ENCODE results near the gene CACNA2D4.

The CACNA2D4 gene

GRCh38 chr12:1778911-1779310 lies 139.5 kb downstream of the CACNA2D4 start:
- DNase-seq (ENCODE audit: low read depth, low spot score) = no peak

GRCh38 chr12:1777798-1778197 lies 140.7 kb downstream of the CACNA2D4 start:
- DNase-seq (ENCODE audit: low read depth, low spot score) = no peak

GRCh38 chr12:1776170-1776921 lies 142.1 kb downstream of the CACNA2D4 start:
- no peak for DNase-seq (ENCODE audit: low read depth, low spot score)

DNA sequence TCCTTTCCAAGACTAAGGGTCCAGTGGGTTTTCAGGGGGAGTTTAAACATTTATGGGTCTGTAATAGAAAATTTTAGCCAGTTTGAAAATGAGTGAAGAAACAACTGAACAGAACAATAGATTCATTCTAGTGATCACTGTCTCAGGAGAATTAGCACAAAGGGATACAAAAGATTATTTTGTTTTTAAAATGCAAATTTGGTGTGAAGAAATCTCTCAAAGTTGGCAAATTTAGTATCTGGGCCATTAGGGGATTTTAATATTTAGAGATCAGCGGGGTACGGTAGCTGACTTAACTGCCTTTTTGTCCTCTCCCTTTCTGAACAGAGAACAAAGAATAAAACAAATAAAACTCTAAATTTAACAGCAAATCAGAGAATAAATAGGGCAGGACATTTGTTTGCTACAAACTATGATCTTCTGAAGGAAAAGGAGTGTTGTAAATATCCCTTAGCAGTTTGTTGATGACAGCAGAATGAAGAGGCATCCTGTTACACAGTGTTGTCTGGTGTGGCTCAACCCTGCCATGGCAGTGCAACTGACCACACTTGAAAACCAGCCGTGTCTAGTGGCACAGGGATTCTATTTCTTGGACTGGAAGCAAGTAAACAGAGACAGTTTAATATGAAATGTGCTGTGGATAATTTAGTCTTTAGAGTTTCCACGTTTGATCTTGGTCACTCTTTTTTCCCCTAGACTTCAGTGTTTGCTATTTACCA lies 144.4 kb downstream of the CACNA2D4 start:
- no peak for DNase-seq (ENCODE audit: low read depth, low spot score)

- DNase-seq (ENCODE audit: low read depth, low spot score) = no peak
These were observed 148.5 kb downstream of the CACNA2D4 start for GRCh38 chr12:1769809-1770494.

DNA sequence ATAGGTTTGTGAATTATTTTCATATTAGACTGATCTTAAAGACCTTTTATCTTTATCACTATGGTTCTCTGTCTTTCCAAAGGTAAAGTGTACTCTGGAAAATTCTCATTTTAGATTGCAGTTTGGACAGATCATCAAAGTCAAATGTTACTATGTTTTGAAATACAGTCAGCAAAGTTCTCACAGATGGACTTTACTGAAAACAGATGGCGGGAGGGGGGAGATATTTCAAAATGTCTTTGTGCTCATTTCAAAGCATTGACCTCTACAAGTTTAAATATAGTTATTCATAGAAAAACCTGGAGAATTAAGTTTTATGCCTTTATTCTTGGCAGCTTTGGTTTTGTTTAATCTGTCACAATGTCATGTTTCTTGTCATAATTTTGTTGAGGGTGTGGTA lies 149.8 kb downstream of the CACNA2D4 start:
- DNase-seq (ENCODE audit: low read depth, low spot score) = no peak

GRCh38 chr12:1767407-1768090 lies 150.9 kb downstream of the CACNA2D4 start:
- DNase-seq (ENCODE audit: low read depth, low spot score) = no peak

GRCh38 chr12:1766110-1766509 lies 152.3 kb downstream of the CACNA2D4 start:
- DNase-seq (ENCODE audit: low read depth, low spot score) = no peak

DNA sequence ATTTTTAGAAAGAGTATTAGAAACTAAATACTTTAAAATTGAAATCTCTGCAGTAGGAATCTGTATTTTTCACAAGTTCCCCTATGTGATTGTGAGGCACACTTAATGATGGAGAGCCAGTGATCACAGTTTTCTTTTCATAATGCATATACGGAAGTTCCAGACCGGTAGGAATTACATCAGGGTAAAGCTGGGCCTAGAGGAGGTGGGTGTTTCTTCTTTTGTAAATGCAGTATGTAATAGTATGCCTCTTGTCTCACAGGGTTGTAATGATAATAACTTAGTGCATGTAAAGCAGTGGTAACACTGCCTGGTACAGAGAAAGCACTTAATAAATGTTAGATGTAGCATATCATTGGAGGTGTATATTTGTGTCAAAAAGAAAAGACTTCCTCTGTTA lies 155.3 kb downstream of the CACNA2D4 start:
- no peak for DNase-seq (ENCODE audit: low read depth, low spot score)

- no peak for DNase-seq (ENCODE audit: low read depth, low spot score)
These were observed 156.6 kb downstream of the CACNA2D4 start for GRCh38 chr12:1761857-1762256.

DNA sequence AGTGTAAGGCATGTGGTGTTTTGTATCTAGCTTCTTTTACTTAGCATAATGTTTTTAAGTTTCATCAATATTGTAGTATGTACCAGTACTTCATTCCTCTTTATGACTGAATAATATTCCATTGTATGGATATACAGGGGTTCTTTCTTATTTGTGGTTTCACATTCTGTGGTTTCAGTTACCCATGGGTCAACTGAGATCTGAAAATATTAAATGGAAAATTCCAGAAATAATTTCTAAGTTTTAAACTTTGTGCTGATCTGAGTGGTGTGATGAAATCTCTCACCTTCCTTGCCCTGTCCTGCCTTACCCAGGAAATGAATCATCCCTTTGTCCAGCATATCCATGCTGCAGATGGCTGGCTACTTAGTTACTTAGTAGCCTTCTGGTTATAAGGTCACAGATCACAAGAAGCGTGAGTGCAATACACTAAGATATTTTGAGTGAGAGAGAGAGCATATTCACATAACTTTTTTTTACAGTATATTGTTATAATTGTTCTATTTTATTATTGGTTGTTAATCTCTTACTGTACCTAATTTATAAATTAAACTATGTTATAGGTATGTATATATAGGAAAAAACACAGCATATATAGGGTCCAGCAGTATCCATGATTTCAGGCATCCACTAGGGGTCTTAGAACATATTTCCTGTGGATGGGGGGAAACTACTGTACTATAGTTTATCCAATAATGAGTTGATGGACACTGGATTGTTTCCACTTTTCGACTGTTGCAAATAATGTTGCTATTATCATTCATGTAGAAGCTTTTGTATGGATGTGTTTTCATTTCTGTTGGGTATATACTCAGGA lies 157.7 kb downstream of the CACNA2D4 start:
- DNase-seq (ENCODE audit: low read depth, low spot score) = no peak

DNA sequence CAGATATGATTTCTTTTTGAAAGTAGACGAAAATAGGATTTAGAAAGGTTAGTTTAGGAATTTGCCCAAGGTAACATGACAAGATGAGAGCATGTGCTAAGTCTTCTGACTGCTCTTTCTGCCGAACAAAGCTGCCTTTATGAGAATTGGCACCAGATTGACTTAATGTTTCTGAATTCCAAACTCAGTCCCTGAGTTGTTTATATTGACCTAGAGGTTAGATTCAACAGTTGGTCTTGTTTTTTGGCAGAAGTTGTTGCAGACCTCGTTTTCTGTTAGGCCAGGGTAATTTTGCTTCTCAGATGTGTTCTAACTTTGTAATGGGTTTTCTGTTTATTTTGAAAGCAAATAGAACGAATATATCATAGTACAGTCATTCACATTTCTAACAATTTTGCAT lies 159.6 kb downstream of the CACNA2D4 start:
- DNase-seq (ENCODE audit: low read depth, low spot score) = no peak

DNA sequence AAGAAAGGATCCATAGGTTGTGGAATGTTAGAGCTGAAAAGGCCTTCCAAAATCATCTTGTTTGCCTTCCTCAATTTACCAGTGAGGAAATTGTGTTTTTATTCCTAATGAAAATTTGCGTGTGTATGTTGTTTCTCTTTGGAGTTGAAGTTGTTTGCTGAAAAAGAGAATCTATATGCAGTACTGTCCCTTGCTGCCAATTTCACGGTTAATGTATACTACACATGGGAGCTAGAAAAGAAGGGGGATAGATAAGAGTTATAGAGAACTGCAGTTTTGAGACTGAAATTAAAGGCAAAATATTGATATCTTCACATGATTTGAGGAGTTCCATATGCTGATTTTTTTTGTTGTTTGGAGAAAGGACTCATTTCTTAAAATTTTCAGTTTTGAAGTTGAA lies 160.1 kb downstream of the CACNA2D4 start:
- no peak for DNase-seq (ENCODE audit: low read depth, low spot score)

DNA sequence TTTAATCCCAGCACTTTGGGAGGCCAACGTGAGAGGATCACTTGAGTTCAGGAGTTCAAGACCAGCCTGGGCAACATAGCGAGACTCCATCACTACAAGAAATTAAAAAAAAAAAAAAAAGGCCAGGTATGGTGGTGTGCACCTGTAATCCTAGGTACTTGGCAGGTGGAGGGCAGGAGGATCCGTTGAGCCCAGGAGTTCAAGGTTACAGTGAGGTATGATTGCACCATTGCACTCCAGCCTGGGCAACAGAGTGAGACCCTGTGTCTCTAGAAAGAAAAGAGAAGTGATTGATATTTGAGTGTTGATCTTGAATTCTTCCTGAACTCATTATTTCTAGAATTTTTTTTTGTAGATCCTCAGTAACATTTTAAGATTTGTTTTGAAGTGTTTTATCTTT lies 168.2 kb downstream of the CACNA2D4 start:
- no peak for DNase-seq (ENCODE audit: low read depth, low spot score)

GRCh38 chr12:1749019-1749418 lies 169.4 kb downstream of the CACNA2D4 start:
- DNase-seq (ENCODE audit: low read depth, low spot score) = no peak

GRCh38 chr12:1747609-1748008 lies 170.8 kb downstream of the CACNA2D4 start:
- no peak for DNase-seq (ENCODE audit: low read depth, low spot score)

GRCh38 chr12:1744932-1745331 lies 173.5 kb downstream of the CACNA2D4 start:
- no peak for DNase-seq (ENCODE audit: low read depth, low spot score)

Measured in brain pericyte (primary cell).